Measurements from ENCODE around the gene ETDC. TPM values are rescaled to one million over a fixed set of nuclear protein-coding genes. Genes with fewer than 3 reads are reported as not detected.
"Not testable (repeated sequence)": the region's sequence is repeated elsewhere in the genome, so short reads cannot be mapped to it uniquely, and the experiment has no call there.

The ETDC gene
- total RNA-seq, 4 donors from 2014 or later: not detected

- H3K36me3 ChIP-seq: no peaks in the 10 kb centered on the region
- no peak overlapping the region for H3K4me3 ChIP-seq
- H3K27ac ChIP-seq: no peak overlapping the region
- DNase-seq (ENCODE audit: low spot score in 2 of 2): no peak
- H3K27me3 ChIP-seq: no peaks in the 10 kb centered on the region
- H3K4me1 ChIP-seq: no peaks in the 10 kb centered on the region
- 73 to 75% methylated on average over 3 of the region's 3 CpGs for WGBS, 2 donors
- no peak for TF ChIP-seq POLR2A (IDR thresholded peaks at IDR 0.05)
- TF ChIP-seq EP300 (IDR thresholded peaks at IDR 0.05): no peak
- no peak for TF ChIP-seq CTCF (IDR thresholded peaks at IDR 0.05)
- H3K9me3 ChIP-seq: peaks cover 0 to 13% (median 0%) of the 10 kb centered on the region in 4 donors
Observed at GRCh38 chrX:135307171-135307570, 2.1 kb upstream of the ETDC start.

- no peak for DNase-seq (ENCODE audit: low spot score in 2 of 2)
- H3K9me3 ChIP-seq: peaks cover 0 to 13% (median 0%) of the 10 kb centered on the region in 4 donors
- H3K4me3 ChIP-seq: no peak overlapping the region
- no peak overlapping the region for H3K27ac ChIP-seq
- H3K27me3 ChIP-seq: no peaks in the 10 kb centered on the region
- TF ChIP-seq EP300 (IDR thresholded peaks at IDR 0.05) (no peak), CTCF (IDR thresholded peaks at IDR 0.05) (no peak), POLR2A (IDR thresholded peaks at IDR 0.05) (no peak)
- H3K36me3 ChIP-seq: no peaks in the 10 kb centered on the region
- H3K4me1 ChIP-seq: no peaks in the 10 kb centered on the region
- 31 to 54% methylated on average over 1 of the region's 1 CpG for WGBS, 2 donors
Observed at GRCh38 chrX:135308345-135308855, 880 bp upstream of the ETDC start.

DNA sequence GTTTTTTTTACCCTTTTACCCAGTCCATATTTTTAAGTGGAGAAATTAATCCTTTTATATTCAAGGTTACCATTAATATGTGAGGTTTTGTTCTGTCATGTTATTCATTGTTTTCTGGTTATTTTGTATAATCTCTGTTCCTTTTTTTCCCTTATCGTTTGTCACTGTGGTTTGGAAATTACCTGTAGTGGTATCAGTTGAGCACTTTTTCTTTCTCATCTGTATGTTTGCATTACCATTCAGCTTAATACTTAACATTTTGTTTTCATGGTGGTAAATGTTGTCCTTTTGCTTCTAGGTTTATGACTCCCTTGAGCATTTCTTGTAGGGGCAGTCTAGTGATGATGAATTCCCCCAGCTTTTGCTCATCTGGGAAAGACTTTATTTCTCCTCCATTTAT, 6.6 kb downstream of the ETDC start:
- Histone ChIP-seq H3K4me1 (no peaks in the 10 kb centered on the region), H3K27ac (no peak overlapping the region), H3K4me3 (no peak overlapping the region), H3K27me3 (no peaks in the 10 kb centered on the region), H3K9me3 (peaks cover 0 to 22% (median 0%) of the 10 kb centered on the region in 4 donors), H3K36me3 (peaks cover 0 to 20% (median 0%) of the 10 kb centered on the region in 3 donors)
- TF ChIP-seq POLR2A (IDR thresholded peaks at IDR 0.05) (no peak), CTCF (IDR thresholded peaks at IDR 0.05) (no peak), EP300 (IDR thresholded peaks at IDR 0.05) (no peak)
- DNase-seq (ENCODE audit: low spot score in 2 of 2): no peak
- WGBS, 2 donors: 91 to 93% methylated on average over 1 of the region's 1 CpG

DNA sequence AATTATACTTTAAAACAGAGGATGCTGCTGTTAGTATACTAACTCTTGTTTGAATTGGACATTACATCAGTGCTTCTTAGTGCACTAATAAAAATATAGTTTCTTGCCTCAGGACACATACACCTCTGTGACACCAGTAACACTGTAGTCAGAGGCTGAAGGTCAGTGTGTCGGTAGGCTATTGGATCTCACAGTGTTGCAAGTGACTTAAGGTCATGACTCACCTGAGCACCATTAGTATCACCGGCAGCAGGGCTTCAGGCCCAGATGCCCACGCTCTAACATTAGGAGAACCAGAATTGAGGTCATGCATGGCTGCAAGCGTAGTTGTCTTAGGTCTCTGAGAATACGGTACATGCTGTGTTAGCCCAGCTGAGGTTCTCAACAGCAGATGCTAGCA, 15.2 kb downstream of the ETDC start:
- DNase-seq (ENCODE audit: low spot score in 2 of 2): no peak
- no peak overlapping the region for H3K27ac ChIP-seq
- no peaks in the 10 kb centered on the region for H3K4me1 ChIP-seq
- WGBS, 2 donors: 71 to 80% methylated on average over 5 of the region's 5 CpGs
- H3K9me3 ChIP-seq: peaks cover 0 to 26% (median 5%) of the 10 kb centered on the region in 4 donors
- TF ChIP-seq POLR2A (IDR thresholded peaks at IDR 0.05): no peak
- no peak for TF ChIP-seq CTCF (IDR thresholded peaks at IDR 0.05)
- TF ChIP-seq EP300 (IDR thresholded peaks at IDR 0.05): no peak
- H3K27me3 ChIP-seq: no peaks in the 10 kb centered on the region
- H3K4me3 ChIP-seq: no peak overlapping the region
- H3K36me3 ChIP-seq: peaks cover 0 to 40% (median 0%) of the 10 kb centered on the region in 3 donors

GRCh38 chrX:135325036-135325818, 15.9 kb downstream of the ETDC start:
- not testable (repeated sequence) for H3K4me1 ChIP-seq; H3K27ac ChIP-seq; DNase-seq (ENCODE audit: low spot score in 2 of 2); H3K4me3 ChIP-seq; H3K27me3 ChIP-seq
- H3K9me3 ChIP-seq: peaks cover 0 to 26% (median 5%) of the 10 kb centered on the region in 4 donors
- peaks cover 0 to 41% (median 0%) of the 10 kb centered on the region in 3 donors for H3K36me3 ChIP-seq
- WGBS, 2 donors: 92 to 100% methylated on average over 6 to 29 of the region's 32 CpGs
